GM06990 (cell line): ENCODE measurements around the gene SLC16A7.
A peak's percentile ranks its signal among the peaks of the same experiment; 100 is the strongest.

Experiments used
- DNase-seq: peaks from one replicate; pipeline ENCODE4 v3.0.0-alpha.2; 2011; ENCODE audit not compliant: insufficient read length; ENCODE audit errors: extremely low read depth
- H3K27me3 ChIP-seq: replicated peaks from 2 replicates; pipeline ENCODE4 v1.6.0; 2011; ENCODE audit warnings: low read length; ENCODE audit not compliant: control insufficient read depth, insufficient read depth
- H3K36me3 ChIP-seq: 2 replicates; pipeline ENCODE4 v1.5.1; 2011; ENCODE audit warnings: low read length; ENCODE audit not compliant: control insufficient read depth, insufficient read depth
- H3K4me3 ChIP-seq: replicated peaks from 2 replicates; pipeline ENCODE4 v1.5.1; 2011; ENCODE audit warnings: low read depth, mild to moderate bottlenecking, control low read depth, low read length
- TF ChIP-seq, protein P1 (sequence below): IDR thresholded peaks from 2 replicates; pipeline ENCODE4 v1.5.1; 2011; ENCODE audit warnings: low read length, control low read depth, mild to moderate bottlenecking, inconsistent platforms; ENCODE audit not compliant: insufficient read depth, poor library complexity, severe bottlenecking

The SLC16A7 gene

DNA sequence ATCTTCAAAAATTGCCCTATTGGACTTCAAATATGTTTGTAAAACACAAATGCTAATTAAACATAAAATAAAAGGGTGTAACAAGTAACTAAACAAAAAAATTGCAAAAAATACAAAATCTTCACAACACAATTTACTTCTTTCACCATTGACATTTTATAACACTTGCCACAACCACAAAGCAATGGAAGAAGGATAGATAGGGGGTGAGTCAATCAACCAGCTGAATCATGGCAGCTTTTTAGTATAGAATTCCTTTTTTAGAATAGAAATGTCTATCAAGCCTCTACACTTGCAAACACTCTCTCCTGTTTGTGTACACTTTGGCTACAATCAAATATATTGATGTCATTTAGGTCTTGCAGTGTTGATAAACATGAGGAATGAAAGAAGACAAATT, 232.7 kb downstream of the SLC16A7 start:
- H3K4me3 ChIP-seq, result no peak overlapping the region
- TF ChIP-seq, protein P1, sequence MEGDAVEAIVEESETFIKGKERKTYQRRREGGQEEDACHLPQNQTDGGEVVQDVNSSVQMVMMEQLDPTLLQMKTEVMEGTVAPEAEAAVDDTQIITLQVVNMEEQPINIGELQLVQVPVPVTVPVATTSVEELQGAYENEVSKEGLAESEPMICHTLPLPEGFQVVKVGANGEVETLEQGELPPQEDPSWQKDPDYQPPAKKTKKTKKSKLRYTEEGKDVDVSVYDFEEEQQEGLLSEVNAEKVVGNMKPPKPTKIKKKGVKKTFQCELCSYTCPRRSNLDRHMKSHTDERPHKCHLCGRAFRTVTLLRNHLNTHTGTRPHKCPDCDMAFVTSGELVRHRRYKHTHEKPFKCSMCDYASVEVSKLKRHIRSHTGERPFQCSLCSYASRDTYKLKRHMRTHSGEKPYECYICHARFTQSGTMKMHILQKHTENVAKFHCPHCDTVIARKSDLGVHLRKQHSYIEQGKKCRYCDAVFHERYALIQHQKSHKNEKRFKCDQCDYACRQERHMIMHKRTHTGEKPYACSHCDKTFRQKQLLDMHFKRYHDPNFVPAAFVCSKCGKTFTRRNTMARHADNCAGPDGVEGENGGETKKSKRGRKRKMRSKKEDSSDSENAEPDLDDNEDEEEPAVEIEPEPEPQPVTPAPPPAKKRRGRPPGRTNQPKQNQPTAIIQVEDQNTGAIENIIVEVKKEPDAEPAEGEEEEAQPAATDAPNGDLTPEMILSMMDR, result no peak
- no peaks in the 10 kb centered on the region for H3K36me3 ChIP-seq
- no peaks in the 10 kb centered on the region for H3K27me3 ChIP-seq
- DNase-seq, result no peak

DNA sequence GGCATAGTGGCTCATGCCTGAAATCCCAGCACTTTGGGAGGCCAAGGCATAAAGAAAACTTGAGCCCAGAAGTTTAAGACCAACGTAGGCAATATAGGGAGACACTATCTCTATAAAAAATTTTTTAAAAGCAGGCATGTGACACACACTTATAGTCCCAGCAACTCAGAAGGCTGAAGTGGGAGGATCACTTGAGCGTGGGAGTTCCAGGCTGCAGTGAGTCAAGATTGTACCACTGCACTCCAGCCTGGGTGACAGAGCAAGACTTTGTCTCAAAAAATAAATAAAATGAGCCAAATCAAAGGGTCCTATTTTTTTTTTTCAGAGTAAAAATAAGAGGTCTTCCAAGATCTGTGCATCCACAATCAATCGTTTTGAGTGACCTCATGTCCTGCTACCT, 237.6 kb downstream of the SLC16A7 start:
- no peak for DNase-seq
- H3K36me3 ChIP-seq, result no peaks in the 10 kb centered on the region
- no peak overlapping the region for H3K4me3 ChIP-seq
- no peaks in the 10 kb centered on the region for H3K27me3 ChIP-seq
- TF ChIP-seq, protein P1, result no peak

DNA sequence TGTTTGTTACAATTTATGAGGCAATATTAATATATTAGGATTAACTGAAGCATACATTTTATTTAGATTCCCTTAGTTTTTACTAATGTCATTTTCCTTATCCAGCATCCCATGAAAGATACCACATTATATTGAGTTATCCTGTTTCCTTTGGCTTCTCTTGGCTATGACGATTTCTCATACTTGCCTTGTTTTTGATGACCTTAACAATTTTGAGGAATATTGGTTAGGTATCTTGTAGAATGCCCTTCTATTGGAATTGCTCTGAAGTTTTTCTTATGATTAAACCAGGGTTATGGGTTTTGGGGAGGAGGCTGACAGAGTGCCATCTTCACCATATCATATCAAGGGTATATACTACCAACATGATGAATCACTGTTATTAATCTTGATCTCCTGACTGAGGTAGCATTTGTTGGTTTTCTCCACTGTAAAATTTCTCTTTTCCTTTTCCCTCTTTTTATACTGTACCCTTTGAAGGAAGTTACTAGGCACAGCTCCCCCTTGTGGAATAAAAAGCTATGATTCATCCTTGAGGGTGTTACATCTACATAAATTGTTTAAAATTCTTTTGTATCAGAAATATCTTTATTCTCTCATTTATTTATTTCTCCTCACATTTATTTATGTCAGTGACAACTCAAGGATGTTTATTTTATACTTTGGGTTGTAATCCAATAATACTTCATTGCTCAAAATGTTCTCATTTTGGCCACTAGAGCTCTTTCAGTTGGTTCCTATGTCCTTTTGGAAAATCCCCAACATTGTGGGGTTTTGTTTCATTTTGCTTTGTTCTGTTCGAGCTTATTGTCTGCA, 239.0 kb downstream of the SLC16A7 start:
- Histone ChIP-seq H3K4me3 (no peak overlapping the region), H3K27me3 (no peaks in the 10 kb centered on the region), H3K36me3 (no peaks in the 10 kb centered on the region)
- DNase-seq, result no peak
- TF ChIP-seq, protein P1, result peak; percentile 52
